GM19025 (cell line): Measurements from ENCODE around the gene FGF12.

ENCODE experiments used
- ATAC-seq: cut with Tn5 transposase; IDR thresholded peaks from one replicate; pipeline ENCODE4 v1.9.1; 2021; ENCODE audit warnings: mild to moderate bottlenecking, low read depth, moderate library complexity; ENCODE audit not compliant: unreplicated experiment

FGF12 gene

GRCh38 chr3:192169332-192169915, 557.9 kb downstream of the FGF12 start:
- no peak for ATAC-seq

- ATAC-seq = no peak
Measured at GRCh38 chr3:192168202-192168601, 559.1 kb downstream of the FGF12 start.

- no peak for ATAC-seq
Measured at GRCh38 chr3:192165552-192165951, 561.8 kb downstream of the FGF12 start.

GRCh38 chr3:192161661-192162060, 565.7 kb downstream of the FGF12 start:
- ATAC-seq = no peak

- ATAC-seq = no peak
Measured at GRCh38 chr3:192156382-192156781, 571.0 kb downstream of the FGF12 start.

- ATAC-seq = no peak
Measured at GRCh38 chr3:192155194-192155593, 572.1 kb downstream of the FGF12 start.

GRCh38 chr3:192133271-192133670, 594.1 kb downstream of the FGF12 start:
- ATAC-seq = no peak

GRCh38 chr3:192130534-192131132, 596.7 kb downstream of the FGF12 start:
- ATAC-seq = peak; percentile 56

- ATAC-seq = no peak
Measured at GRCh38 chr3:192129586-192129985, 597.8 kb downstream of the FGF12 start.

GRCh38 chr3:192128922-192129321, 598.4 kb downstream of the FGF12 start:
- peak; percentile 62 for ATAC-seq

GRCh38 chr3:192128060-192128459, 599.3 kb downstream of the FGF12 start:
- ATAC-seq = no peak

- ATAC-seq = peak; percentile 59
Measured at GRCh38 chr3:192122832-192123594, 604.3 kb downstream of the FGF12 start.

- ATAC-seq = no peak
Measured at GRCh38 chr3:192121923-192122322, 605.4 kb downstream of the FGF12 start.

GRCh38 chr3:192108820-192109219, 618.5 kb downstream of the FGF12 start:
- no peak for ATAC-seq

GRCh38 chr3:192106543-192106942, 620.8 kb downstream of the FGF12 start:
- ATAC-seq = no peak

- ATAC-seq = peak; percentile 66
Measured at GRCh38 chr3:192092388-192093005, 634.8 kb downstream of the FGF12 start.

GRCh38 chr3:192091831-192092230, 635.5 kb downstream of the FGF12 start:
- ATAC-seq = no peak

GRCh38 chr3:192090586-192090985, 636.8 kb downstream of the FGF12 start:
- ATAC-seq = peak; percentile 55
